Activated naive CD4-positive, alpha-beta T cell treated with anti-CD3 and anti-CD28 coated beads, Interleukin-2, amount 10 ng/mL, durations not matched to agents 7 days and 5 days (primary cell): Measurements from ENCODE around the gene UNC79.

Experiments used
- CTCF ChIA-PET: fragments of 350-600 bp; sonication (Branson Sonifier 250); formaldehyde crosslinking; loops from one replicate; lab custom pipeline; 2021; ENCODE audit warnings: antibody characterized with exemption; lab: Charles Lee
- DNase-seq: peaks from one replicate; pipeline ENCODE4 v3.0.0-alpha.2; 2020
- H3K27ac Mint-ChIP-seq: one replicate; pipeline ENCODE4 v1.8.0; 2021; ENCODE audit warnings: mild to moderate bottlenecking, moderate library complexity, mixed read lengths
- H3K27me3 Mint-ChIP-seq: one replicate; pipeline ENCODE4 v1.8.0; 2021; ENCODE audit warnings: mild to moderate bottlenecking, mixed read lengths
- H3K36me3 Mint-ChIP-seq: one replicate; pipeline ENCODE4 v1.8.0; 2021; ENCODE audit warnings: mixed read lengths
- H3K4me1 Mint-ChIP-seq: one replicate; pipeline ENCODE4 v1.8.0; 2021; ENCODE audit warnings: mixed read lengths
- H3K4me3 Mint-ChIP-seq: one replicate; pipeline ENCODE4 v1.8.0; 2021; ENCODE audit warnings: mild to moderate bottlenecking, moderate library complexity, mixed read lengths
- H3K9me3 Mint-ChIP-seq: one replicate; pipeline ENCODE4 v1.8.0; 2021; ENCODE audit warnings: mixed read lengths

UNC79 gene

DNA sequence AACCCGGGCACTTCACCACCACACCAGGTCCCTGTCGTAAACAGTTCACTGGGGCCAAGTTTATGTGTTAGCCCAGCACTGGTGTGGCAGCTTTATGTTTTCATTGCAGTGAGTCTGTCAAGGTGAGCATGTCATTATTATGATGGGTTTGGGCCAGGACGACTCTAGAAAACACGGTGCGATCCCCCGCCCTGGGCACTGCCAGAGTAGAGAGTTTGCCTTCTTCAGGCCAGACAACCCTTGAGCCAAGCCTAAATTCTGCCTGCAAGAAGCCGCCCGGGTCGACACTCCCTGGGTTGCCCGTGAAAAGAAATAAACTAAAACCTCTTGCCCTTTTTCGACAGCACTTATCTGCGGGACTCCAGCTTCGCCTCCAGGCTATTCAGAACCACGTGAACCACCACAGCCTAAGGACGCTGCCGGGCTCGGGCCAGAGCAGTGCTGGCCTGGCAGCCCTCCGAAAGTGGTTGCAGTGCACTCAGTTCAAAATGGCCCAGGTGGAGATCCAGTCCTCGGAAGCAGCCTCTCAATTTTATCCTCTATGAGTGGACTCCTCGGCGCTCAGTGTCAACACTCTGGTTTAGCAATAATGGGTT is 275.7 kb downstream of the UNC79 start:
- H3K4me1 Mint-ChIP-seq = no peaks in the 10 kb centered on the region
- CTCF ChIA-PET = no interaction called here
- H3K36me3 Mint-ChIP-seq = no peaks in the 10 kb centered on the region
- no peak overlapping the region for H3K4me3 Mint-ChIP-seq
- peaks cover 12% of the 10 kb centered on the region for H3K27me3 Mint-ChIP-seq
- no peaks in the 10 kb centered on the region for H3K9me3 Mint-ChIP-seq
- DNase-seq = no peak
- H3K27ac Mint-ChIP-seq = no peak overlapping the region

DNA sequence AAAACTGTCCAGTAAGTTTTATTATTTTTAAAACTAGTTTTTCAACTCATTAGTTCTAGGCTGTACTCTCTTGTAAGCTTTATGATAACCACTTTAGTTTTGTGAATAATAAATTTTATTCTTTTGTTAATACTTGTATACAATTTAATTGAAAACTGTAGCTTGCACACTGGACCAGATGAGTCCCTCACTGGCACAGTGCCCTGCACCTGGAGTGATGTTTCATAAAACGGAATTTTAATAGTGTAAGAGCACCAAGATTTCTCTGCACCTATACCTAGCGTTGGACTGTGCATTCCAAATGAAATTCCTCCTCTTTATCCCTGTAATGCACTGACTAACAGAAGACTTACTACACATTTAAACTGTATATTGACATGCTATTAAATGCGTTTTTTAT is 276.7 kb downstream of the UNC79 start:
- CTCF ChIA-PET = no interaction called here
- no peak overlapping the region for H3K27ac Mint-ChIP-seq
- DNase-seq = no peak
- no peaks in the 10 kb centered on the region for H3K9me3 Mint-ChIP-seq
- no peaks in the 10 kb centered on the region for H3K36me3 Mint-ChIP-seq
- no peak overlapping the region for H3K4me3 Mint-ChIP-seq
- H3K27me3 Mint-ChIP-seq = peaks cover 12% of the 10 kb centered on the region
- no peaks in the 10 kb centered on the region for H3K4me1 Mint-ChIP-seq

DNA sequence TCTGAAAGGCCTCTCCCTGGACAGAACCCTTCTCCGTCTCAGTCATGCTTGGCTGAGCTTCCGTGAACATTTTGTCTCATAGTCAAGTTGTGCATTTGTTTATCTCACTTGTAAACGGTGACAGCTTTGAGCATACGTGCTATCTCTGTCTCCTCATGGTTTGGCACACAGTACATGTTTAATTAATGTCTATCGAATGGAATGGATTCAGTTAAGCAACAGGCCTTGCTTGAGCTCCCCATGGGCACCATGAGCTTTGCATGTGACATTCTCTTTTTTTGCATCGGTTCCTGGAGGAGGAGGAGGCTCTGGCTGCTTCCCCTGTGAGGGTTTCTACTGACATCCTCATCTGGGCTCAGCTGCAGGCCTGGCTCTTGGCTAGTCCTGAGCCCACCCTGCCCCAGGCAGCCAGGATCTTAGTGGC is 277.6 kb downstream of the UNC79 start:
- DNase-seq = no peak
- H3K4me3 Mint-ChIP-seq = no peak overlapping the region
- CTCF ChIA-PET = no interaction called here
- H3K27ac Mint-ChIP-seq = no peak overlapping the region
- H3K9me3 Mint-ChIP-seq = no peaks in the 10 kb centered on the region
- no peaks in the 10 kb centered on the region for H3K4me1 Mint-ChIP-seq
- peaks cover 8% of the 10 kb centered on the region for H3K27me3 Mint-ChIP-seq
- H3K36me3 Mint-ChIP-seq = no peaks in the 10 kb centered on the region

DNA sequence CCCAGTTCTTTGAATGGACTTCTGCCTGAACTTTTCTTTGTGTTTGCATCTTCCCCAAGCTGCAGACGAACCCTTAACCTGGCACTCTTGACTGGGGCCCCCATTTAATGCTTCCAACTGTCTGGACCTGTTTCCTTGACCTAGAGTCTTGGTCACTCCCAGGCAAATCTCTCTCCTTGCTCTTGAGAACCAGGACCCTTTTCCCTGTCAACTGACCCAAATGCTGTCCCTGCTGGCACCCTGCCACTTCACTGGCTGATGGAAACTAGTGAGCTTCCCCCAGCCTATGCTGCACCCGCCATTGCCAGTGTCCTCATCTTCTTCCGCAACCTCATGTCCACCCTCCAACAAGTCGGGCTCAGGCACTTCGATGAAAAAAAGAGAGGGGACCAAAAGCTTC is 278.1 kb downstream of the UNC79 start:
- H3K36me3 Mint-ChIP-seq = no peaks in the 10 kb centered on the region
- DNase-seq = no peak
- H3K9me3 Mint-ChIP-seq = no peaks in the 10 kb centered on the region
- CTCF ChIA-PET = no interaction called here
- H3K27me3 Mint-ChIP-seq = peaks cover 13% of the 10 kb centered on the region
- no peak overlapping the region for H3K27ac Mint-ChIP-seq
- no peak overlapping the region for H3K4me3 Mint-ChIP-seq
- H3K4me1 Mint-ChIP-seq = no peaks in the 10 kb centered on the region

DNA sequence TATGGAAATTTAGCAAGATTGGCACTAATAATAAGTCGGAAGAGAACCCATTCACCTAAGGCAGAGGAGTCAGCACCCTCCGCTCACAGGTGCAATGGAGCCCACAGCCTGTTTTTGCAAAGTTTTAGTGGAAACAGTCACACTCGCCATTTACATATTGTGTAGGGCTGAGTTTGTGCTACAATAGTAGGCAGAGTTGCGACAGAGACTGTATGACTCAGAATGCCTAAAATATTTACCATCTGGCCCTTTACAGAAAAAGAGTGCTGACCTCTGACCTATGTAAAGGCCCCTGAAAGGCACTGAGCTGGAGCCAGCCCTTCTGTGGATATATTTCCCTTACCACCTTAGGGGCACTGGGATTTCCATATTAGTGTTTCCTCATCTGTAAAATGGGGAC is 278.5 kb downstream of the UNC79 start:
- no peak overlapping the region for H3K27ac Mint-ChIP-seq
- CTCF ChIA-PET = no interaction called here
- H3K4me3 Mint-ChIP-seq = no peak overlapping the region
- no peaks in the 10 kb centered on the region for H3K9me3 Mint-ChIP-seq
- no peaks in the 10 kb centered on the region for H3K36me3 Mint-ChIP-seq
- H3K4me1 Mint-ChIP-seq = no peaks in the 10 kb centered on the region
- no peak for DNase-seq
- peaks cover 13% of the 10 kb centered on the region for H3K27me3 Mint-ChIP-seq

DNA sequence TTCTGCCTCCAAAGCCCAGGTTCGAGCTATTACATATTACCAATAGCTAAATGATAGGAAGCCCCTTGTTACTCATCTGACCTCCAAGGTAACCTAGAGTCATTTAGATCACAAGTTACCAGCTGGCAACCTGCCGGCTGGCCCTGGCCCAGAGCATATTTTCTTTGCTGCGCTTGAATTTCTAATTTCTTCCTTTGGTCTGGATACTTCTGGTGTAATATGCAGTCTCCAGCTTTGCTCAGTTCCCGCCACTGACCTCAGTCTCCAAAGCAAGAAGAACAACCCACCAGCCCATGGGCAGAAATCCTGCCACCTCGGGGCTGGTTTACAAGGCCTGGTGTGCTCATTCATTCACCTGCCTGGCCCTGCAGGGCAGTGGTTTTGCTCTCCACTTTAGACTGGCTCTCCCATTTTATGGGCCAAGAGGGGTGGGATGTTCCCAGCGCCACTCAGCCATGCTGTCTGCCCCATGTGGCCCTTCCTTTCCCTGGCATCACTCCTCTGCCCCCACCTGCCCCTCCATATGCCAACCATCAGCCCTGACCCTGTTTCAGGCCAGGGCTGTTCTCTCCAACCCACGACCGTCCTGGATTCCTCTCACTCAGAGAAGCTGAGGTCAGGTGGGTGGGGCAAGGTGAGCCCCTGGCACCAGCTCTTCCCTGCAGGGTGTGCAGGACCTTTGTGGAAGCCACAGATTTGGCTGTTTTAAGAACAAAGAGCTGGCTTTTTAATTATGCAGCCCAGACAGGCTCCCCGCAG is 281.5 kb downstream of the UNC79 start:
- Mint-ChIP-seq H3K36me3 (no peaks in the 10 kb centered on the region), H3K4me3 (no peak overlapping the region), H3K27ac (no peak overlapping the region), H3K4me1 (no peaks in the 10 kb centered on the region), H3K27me3 (peaks cover 13% of the 10 kb centered on the region), H3K9me3 (no peaks in the 10 kb centered on the region)
- DNase-seq = no peak
- CTCF ChIA-PET = interaction anchor here (1.1 kb wide), 1 partner anchor 181 kb away, joined by 3 read pairs; no protein-coding TSS in a partner anchor

DNA sequence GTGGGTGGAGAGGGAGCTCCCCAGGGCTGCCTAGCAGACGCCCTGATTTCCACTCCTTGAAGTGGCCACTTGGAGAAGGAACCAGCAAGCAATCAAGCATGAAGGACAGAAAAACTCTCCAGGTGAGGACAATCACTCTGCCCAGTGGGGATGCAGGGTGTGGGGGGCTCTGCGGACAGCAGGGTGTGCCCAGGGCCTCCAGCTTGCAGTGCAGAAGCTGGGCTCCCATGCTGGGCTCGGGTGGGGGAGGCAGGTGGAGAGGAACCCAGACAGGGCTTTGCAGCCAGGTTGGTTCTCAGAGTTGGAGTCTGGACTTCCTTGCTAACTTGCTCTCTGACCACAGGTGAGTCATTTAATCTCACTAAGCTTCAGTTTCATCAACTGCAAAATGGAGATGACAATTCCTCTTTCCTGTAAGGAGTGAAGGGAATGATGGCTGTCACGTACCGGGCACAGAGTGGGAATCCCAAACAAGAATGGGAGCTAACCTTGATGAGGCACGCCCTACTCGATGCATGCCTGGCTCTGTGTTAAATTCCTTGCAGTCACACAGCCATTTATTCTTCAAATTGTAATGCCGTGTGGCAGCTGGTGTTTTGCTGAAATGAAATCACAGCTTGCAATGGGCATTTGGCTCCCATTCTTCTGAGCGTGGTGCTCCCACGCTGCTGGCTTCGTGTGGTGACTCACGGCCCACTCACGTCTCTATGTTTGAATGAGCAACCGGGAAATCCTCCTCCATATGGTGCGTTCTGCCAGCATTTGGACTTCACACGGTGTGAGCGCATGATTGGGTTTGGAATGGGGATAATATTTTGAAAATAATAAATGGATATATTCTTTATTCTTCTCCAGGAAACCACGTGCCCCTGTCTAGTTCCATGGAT is 282.3 kb downstream of the UNC79 start:
- CTCF ChIA-PET = interaction anchor here (1.1 kb wide), 1 partner anchor 180 kb away, joined by 3 read pairs; no protein-coding TSS in a partner anchor
- H3K4me1 Mint-ChIP-seq = no peaks in the 10 kb centered on the region
- H3K27me3 Mint-ChIP-seq = peaks cover 13% of the 10 kb centered on the region
- no peaks in the 10 kb centered on the region for H3K9me3 Mint-ChIP-seq
- H3K4me3 Mint-ChIP-seq = no peak overlapping the region
- no peak overlapping the region for H3K27ac Mint-ChIP-seq
- no peaks in the 10 kb centered on the region for H3K36me3 Mint-ChIP-seq
- DNase-seq = no peak

DNA sequence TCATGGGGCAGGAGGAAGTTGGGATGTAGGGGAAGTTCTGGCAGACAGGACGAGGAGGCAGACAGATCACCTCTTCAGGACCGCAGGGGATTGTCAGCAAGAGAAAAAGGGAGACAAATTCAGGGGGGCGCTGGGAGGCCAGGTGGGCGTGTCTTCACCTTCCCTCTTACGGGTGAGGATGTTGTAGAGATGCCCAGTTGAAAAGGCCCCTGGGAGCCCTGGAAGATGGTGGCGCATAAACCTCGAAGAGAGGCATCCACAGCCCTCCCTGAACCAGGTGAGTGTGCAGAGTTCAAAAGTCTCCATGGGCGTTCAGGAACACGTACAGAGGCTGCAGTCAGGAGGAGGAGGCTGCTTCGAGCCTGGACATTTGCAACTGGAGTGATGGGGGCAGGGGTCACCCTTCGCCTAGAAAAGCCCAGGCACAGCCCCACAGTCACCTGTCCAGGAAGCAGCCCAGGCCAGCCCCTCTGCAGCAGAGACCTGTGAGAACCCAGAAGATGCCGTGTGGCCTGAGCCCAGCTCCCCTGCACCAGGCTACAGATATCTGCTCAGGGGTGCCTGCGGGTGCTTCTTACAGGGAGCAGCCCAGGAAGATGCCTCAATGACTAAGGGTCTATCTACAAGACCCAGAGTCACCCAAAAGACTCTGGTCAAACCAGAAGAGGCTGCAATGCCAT is 283.1 kb downstream of the UNC79 start:
- DNase-seq = no peak
- CTCF ChIA-PET = no interaction called here
- H3K4me1 Mint-ChIP-seq = no peaks in the 10 kb centered on the region
- H3K27ac Mint-ChIP-seq = no peak overlapping the region
- no peaks in the 10 kb centered on the region for H3K36me3 Mint-ChIP-seq
- H3K27me3 Mint-ChIP-seq = peaks cover 7% of the 10 kb centered on the region
- H3K4me3 Mint-ChIP-seq = no peak overlapping the region
- H3K9me3 Mint-ChIP-seq = no peaks in the 10 kb centered on the region

DNA sequence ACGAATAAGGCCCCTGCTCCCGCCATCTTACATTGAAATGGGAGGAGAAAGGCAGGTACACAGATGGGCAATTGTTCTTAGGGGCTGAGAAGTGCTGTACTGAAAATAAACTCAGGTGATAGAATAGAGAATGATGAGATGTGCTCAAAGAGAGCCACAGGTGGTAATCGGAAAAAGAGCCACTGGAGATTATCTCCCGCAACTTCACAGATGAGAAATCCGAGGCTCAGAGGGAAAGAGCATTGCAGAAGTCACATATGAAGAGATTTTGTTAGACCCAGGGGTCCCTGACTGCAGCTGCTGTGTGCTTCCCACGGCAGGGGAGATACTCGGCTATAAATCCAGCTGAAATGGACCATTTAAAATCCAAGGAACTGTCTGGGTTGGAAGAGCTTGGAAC is 283.9 kb downstream of the UNC79 start:
- Mint-ChIP-seq H3K27ac (no peak overlapping the region), H3K36me3 (no peaks in the 10 kb centered on the region), H3K4me1 (no peaks in the 10 kb centered on the region), H3K27me3 (peaks cover 5% of the 10 kb centered on the region), H3K4me3 (no peak overlapping the region), H3K9me3 (no peaks in the 10 kb centered on the region)
- CTCF ChIA-PET = no interaction called here
- no peak for DNase-seq

DNA sequence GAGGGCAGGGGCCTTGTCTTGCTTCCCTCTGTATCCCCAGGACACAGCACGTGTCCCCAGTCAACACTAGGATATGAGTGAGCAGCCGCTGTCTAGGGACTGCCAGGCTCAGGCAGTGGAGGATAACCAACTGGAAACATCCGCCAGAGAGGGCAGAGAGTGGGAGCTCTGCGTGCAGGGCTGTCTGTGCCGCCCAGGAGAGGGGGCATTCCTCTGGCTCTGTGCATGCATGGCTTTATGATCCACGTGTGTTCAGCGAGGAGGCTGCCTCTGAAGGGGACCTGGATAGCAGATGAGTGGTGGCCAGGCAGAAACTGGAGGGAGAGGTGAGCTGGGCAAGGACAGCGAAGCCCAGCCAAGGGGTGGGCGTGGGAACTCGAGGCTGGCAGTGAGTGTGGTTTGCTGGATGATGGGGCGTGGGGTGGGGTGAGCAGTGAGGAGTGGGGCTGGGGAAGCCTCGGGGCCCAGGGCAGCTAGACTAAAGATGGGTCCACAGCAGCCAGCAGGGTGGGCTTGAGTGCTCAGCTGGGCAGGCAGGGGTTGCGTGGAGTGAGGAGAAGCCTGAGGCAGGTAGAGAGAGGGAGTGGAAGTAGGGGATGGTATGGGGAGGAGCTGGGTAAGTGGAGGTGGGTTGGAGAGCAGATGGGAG is 284.7 kb downstream of the UNC79 start:
- DNase-seq = no peak
- CTCF ChIA-PET = no interaction called here
- Mint-ChIP-seq H3K4me3 (no peak overlapping the region), H3K36me3 (no peaks in the 10 kb centered on the region), H3K27me3 (peaks cover 5% of the 10 kb centered on the region), H3K9me3 (no peaks in the 10 kb centered on the region), H3K4me1 (no peaks in the 10 kb centered on the region), H3K27ac (no peak overlapping the region)

DNA sequence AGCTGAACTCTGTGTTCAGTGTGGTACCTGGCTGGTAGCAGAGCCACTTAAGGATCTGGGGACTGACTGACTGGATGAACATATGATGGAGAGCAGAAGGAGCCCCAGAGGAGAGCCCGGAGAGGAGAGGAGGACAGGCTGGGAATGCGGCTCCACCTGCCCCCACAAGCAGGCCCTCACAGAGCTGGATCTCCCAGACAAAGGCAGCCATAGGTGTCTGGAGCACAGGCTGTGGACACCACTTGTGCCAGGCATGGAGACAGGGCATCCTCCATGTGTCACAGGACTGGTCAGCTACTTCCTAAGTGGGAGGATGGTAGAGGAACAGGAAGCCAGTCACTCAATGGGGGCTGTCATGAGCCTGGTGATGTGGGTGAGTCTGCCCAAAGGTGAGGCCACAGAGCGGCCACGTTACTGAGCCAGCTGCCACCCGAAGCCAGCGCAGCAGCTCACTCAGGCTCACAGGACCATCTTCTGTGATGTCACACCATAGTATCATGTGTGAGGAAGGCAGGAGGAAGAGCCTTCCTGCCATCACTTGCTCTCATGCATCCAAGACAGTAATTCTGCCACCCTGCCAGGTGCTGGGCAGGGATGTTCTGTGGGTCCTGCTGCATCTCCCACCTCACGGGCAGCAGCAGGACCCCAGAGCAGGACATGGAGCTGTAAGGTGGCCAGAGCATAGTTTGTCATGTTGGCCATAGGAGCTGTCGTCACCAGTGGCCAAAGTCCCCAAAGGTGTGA is 285.4 kb downstream of the UNC79 start:
- Mint-ChIP-seq H3K27ac (no peak overlapping the region), H3K4me3 (no peak overlapping the region), H3K4me1 (no peaks in the 10 kb centered on the region), H3K36me3 (no peaks in the 10 kb centered on the region), H3K27me3 (peaks cover 5% of the 10 kb centered on the region), H3K9me3 (no peaks in the 10 kb centered on the region)
- DNase-seq = no peak
- CTCF ChIA-PET = no interaction called here

DNA sequence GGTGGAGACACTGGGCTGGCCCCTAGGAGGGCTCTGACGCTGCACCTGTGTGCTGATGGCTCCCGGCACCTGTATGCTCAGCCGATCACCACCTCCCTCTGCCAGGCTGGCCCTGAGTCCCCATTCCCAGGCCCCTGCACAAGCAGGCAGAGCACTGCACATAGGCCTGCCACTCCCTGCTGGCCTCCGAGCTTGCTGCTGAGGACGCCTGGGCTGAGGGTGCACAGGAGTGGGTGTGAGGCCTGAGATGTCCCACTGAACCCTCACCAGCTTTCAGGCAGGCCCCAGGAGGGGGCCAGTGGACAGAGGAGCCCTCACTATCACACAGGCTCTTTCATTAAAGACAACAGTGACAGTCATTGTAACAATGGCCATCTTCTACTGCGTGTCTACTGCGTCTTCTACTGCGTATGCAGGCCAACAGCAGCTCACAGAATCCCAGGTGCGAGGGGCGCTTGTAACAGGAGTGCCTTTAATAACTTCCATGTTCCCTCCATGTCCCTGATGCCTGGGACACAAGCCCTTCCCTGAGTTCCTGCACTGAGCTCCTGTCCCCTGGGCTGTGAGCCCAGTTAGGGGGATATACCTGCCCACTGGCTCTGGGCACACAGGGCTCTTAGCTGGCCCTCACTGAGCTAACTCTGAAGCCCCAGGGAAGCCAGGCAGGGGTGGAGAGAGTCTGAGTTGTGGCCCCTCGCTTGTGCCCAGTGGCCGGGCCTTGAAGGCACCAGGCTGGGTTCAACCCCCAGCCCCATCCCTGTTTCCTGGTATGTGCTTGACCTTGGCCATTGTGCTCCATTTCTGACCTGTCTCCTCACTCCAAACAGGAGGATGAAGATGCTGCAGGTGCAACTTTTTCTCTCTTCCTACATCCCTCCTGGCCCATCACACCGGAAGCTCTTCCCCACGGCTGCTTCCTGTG is 286.3 kb downstream of the UNC79 start:
- H3K27me3 Mint-ChIP-seq = peaks cover 5% of the 10 kb centered on the region
- CTCF ChIA-PET = no interaction called here

More for the DNA sequence above, 286.3 kb downstream of the UNC79 start:
- DNase-seq = no peak
- H3K9me3 Mint-ChIP-seq = peaks cover 2% of the 10 kb centered on the region
- no peak overlapping the region for H3K4me3 Mint-ChIP-seq
- no peaks in the 10 kb centered on the region for H3K36me3 Mint-ChIP-seq
- H3K27ac Mint-ChIP-seq = no peak overlapping the region
- H3K4me1 Mint-ChIP-seq = no peaks in the 10 kb centered on the region
